DMS153 treated with DMSO at 0.1 percent for 48 hours (cell line): ENCODE results near the gene TWF1.
"Not testable (repeated sequence)": the region's sequence is repeated elsewhere in the genome, so short reads cannot be mapped to it uniquely, and the experiment has no call there.

Experiments
- DNase-seq: peaks from one replicate; lab custom pipeline; 2025; ENCODE audit not compliant: unreplicated experiment; lab: John Stamatoyannopoulos, UW

Gene TWF1

DNA sequence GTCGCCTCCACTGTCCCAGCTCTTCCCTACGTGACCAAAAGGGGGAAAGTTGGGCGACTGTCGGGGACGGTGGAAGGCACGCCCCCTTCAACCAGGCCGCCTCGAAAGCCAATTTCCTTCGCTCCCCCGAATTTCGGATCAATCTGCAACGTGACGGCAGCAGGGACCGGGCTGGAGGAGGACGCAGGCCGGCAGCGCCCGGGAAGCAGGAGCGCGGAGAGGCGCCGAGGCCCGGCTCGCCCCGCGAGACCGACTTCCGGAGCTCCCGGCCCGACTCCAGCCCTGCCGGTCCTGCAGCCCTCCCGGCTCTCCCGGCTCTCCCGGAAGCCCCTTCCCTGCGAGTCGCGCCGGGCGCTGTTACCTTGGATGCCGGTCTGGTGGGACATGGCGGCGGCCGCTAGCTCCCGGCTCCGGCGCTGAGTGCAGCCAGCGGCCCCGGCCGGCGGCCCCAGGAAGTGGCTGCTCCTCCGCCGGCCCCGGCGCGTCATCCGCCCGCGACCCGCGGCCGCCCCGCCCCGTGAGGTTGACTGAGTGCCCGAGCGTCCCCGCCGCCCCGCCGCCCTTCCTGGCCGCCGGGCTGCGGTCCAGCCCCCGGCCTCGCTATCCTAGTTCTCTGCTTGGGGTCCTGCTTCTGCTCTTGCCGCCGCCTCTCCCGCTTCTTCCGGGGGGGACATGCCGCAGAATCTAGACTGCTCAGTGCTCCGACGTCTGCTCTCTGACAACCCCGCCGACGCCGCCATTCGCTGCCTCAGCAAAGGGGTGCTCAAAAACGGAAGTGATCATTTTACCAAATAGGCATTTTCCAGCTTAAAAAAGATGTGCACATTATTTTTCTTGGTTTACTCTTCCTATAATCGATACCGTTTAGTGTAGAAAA lies at the start of gene TWF1:
Gene TWF1, minus strand, starts transcription at position 458 of the 877 bp plus-strand sequence. Its CDS starts 72 bp downstream, at position 386.
- DNase-seq = peak; percentile 62

DNA sequence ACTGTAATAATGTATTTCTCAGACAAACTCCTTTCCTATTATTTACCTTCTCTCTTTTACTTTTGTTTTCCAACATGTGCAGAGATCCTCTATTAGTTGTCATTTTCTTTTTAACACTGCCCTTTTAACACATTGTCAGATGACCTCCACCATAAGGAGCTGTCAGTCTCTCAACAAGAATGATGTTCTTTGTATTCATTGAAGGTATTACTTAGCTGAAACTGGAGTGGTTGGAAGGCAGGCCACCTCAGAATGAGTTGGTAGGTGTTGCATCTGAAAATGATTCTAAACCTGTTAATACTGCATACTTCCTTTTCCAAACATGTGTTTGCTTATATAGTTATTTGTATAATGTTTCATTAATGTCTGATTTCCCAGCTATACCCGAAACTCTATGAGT lies 46.6 kb upstream of the TWF1 start:
- DNase-seq = no peak

DNA sequence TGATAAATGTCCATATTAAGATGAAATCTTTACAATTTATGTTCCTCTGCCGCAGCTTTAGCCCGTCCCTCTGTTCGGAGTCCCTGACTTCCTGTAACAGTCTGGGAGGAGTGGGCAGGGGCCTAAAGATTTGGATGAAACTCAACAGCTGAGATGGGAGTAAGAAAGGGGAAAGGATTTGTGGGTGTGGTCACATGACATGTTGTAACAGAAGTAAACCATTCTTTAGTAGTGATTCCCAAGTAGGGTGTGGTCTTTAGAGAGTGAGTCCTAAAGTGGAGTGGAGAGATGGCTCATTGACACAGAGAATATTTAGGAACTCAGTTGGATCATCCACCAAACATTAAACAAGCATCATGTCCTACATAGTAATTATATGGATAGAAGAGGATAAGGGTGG lies 42.7 kb upstream of the TWF1 start:
- DNase-seq = no peak

DNA sequence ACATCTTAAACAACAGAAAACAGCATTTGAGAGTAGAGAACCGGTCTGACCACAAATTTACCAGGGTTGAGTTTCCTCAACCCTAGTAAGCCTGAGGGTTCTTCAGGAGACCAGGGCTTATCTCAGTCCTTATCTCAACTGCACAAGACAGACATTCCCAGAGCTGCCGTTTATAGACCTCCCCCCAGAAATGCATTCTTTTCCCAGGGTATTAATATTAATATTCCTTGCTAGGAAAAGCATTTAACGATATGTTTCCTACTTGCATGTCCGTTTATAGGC lies 42.0 kb upstream of the TWF1 start:
- DNase-seq = no peak

DNA sequence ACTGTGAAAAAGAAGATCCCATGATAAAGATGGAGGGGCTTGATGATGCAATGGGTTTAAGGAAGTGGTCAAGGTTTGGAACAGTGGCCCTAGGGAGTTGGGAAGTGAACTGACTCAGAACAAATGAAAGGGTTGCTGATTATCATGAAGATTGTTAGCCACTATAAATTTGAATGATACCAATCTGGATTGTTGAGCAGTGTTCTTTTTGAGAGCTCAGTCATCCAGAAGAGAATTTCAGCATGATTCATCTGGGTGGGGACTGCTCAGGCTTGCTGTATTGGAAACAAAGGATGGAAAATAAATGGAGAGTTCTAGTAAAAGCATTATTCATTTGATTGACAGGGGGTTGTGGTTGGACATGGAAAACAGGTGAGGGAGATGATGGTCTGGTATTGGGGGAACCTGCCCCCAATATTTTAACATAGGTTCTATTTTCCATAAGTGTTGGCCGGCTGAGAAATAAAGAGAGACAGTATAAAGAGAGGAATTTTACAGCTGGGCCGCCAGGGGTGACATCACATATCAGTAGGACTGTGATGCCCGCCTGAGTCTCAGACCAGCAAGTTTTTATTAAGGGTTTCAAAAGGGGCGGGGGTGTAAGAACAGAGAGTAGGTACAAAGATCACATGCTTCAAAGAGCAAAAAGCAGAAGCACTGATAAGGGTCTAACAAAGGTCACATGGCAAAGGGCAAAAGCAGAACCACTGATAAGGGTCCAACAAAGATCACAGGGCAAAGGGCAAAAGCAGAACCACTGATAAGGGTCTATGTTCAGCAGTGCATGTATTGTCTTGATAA lies 41.5 kb upstream of the TWF1 start:
- DNase-seq = not testable (repeated sequence)

DNA sequence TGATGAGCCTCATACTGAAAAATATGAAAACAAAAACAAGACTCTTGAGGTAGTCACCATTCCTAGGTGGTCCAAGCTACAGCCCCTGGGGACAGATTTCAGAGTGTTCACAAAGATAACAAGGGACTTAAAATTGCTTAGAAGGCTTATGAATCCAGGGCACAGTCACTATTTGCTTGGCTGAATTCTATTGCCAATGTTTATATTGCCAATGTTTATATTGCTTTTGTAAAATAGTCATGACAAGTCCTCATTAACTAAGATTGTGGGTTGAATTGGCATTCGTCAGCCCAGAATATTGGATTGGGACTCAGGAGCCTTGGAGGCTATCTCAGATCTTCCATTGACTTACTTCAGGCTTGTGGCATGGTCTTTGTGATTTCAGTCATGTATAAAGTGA lies 36.1 kb upstream of the TWF1 start:
- no peak for DNase-seq

DNA sequence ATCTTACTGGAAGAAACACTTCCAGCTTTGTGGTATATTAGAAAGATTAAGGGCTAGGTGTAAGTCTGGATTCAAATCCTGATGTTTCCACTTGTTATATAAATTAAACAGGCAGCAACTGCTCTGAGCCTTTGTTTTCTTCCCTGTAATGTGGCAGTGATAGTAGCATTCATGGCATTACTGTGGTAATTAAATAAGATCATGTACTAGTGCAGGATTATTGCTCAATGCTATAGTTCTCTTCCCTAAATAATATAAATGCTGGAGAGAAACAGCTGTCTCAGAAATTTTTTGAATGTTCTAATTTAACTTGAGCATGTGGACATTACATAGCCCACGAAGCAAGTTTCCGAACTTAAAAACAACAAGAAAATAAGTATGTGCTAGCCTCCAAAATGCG lies 35.1 kb upstream of the TWF1 start:
- no peak for DNase-seq

DNA sequence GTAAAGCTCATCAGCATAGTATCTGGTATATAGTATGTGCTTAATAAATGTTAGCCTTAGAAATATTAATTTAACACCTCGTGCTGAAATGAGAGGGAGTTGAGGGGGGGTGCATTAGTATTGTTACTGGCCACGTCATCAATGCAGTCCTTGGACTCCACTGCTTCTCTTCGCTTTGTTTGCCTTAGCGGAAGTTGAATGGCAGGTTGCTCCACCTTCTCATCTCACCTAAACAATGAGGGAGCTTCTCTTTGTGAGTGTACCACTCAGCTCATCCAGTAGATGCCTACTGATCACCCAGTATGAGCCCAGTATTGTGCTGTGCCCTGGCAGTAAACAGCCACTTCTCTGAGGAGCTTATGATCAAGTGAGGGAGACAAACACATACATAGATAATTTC lies 34.2 kb upstream of the TWF1 start:
- DNase-seq = no peak

DNA sequence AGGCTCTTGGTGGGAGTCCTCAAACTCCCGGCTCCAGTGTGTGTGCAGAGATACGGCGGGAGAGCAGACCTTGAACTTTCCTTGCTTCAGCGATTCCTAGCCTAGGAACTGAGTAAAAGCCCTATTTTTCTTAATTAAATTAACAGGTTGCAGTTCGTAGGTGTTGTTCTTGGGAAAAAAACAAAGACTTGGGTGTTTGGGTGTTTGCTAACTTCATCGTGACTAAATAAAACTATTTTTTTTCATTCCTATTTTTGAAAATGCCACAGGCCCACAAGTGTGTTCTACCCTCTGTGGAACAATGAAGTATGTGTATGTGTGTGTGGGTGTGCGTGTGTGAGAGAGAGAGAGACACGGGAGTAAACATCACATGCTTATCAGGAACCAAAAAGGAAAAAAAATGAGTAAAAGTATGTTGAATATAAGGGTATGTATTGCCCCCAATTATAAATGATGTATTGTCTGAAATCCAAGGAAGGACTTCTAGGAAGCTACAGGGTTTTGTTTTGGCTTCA lies 30.4 kb upstream of the TWF1 start:
- peak; percentile 35 for DNase-seq

DNA sequence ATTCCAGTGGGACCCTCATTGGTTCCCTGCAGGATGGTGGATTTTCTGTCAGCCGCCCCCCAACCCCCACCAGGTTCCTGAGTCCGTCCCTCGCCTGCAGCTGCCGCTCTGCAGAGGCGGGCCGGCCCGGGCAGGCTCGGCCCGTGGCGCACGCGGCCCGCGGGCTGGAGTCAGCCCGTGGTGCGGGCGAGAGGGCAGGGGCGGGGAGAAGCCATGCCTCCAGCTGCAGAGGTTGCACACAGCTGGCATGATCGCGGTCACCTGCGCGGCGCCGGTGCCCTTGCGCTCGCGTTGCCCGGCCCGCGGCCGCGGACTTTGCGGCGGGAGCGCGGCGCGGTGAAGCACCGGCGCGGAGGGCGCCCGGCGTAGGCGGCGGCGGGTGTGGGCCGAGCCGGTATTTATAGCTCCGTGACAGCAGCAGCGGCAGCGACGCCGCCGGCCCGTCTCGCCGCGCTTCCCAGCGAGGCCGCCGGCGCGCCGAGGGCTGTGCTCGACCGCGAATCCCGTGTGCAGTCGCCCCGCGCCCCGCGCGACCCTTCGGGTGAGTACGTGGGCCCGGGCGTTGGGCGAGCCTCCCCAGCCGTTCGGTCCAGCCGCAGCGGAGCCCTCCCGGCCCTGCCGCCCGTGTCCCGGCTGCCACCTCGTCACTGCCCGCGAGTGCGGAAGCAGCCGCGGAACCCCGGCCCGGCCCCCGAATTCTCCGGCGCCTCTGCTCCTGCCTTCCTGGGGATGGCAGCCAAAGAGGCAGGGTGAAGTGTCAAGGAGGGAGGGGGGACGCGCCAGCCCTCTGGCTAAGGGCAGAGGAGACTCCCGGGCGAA lies 29.7 kb upstream of the TWF1 start, which contains the start of gene TMEM117:
Gene TMEM117, plus strand, starts transcription at position 426 of the 819 bp plus-strand sequence.
- DNase-seq = peak; percentile 6

DNA sequence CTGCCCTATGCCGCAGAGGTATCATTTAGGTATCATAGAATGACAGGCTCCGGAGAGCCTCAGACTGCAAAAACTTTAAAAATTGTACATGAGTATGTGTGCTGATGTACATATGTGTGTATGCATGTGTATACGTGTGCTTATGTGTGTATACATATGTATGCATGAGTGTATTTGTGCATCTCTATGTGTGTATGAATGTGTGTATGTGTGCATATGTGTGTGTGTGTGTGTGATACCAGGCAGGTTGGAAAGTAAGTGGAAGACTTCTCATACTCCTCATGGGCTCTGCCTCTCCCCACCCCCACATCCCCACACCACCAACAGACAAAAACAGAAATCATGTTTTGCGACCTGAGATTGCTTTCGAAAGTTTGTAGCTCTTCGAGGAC lies 29.1 kb upstream of the TWF1 start:
- no peak for DNase-seq

DNA sequence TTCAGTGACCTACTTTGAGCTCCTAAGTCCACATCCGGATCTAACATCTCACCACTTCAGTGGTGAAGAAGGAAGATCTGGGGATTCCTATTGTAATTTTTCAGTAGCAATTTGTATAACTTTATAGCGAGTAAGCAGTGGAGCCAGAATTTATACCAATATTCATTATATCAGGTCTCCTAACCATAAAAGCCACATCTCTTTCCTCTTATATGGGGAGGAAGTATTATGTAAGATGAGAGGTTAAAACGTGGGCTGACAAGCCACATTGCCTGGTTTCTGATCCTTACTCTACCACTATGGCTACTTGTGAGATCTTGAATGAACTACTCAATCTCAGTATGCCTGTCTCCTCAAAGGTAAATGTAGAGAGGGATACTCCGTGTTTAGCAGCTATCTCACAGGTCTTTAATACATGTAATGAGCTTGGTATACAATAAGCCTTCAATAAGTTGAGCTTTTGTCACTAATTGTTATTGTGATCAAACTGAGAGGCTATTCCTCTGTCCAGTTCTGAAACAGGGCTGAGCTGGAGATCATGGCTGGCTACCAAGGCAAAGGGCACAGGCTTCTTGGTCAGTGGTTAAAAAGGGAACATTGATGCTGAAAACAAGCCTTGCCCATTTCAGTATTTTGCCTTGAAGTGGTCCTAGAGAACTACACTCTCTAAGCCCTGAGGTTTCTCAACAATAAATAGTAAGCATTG lies 26.5 kb upstream of the TWF1 start:
- DNase-seq = no peak

DNA sequence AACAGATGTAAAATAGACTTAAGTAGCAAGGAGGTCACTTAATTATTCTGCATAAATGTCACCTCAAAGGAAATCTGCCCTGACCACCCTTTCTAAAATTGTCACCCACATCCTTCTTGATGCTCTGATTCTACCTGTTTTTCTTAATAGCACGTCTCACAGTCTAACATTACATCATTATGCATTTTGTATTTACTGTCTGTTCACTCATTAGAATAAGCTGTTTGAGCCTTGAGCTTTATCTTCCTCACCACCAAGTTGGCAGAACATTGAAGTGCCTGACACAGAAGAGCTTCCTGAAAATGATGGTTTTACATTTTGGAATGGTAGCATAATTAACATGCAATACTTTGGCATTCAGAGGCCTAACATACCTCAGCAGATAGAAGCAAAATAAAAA lies 21.0 kb upstream of the TWF1 start:
- no peak for DNase-seq

DNA sequence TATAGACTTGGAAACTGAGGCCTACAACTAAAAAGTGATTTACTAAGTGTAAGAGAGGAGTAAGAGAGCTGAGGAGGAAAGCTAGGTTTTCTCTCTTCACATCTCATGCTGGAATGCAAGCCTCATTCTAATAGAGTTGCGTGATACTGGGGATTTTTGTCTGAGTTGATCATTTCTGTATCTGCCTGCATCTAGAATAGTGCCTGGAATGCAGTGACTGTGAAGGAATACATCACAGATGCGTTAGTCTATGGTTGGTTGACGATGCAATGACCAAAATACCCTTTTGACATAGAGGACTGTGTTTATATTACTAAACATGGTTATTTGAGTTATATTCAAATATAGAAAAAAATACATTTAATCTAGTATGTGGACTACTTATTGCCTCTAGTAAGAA lies 20.6 kb upstream of the TWF1 start:
- DNase-seq = no peak

DNA sequence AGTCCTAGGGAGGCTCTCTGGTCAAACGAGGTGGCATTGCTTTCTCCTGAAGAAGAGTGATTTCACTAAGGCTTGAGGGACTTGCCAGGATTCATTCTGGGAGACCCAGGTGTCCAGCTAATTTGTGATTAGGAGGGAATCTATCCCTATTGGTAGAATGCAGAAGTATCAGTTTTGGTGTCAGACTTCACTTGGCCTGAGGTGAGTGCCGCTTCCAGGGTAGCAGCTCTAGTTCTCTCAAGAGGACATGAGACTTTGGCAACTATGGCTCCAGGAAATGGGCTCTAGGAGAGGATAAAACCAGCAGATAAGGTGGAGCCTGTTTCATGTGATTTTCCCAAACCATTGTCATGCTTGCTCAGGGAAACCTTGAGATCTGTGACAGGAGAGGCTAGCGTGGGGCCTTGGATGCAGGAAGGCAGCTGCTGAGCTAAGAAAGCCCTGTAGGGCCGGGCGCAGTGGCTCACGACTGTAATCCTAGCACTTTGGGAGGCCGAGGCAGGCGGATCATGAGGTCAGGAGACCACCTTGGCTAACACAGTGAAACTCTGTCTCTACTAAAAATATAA lies 18.2 kb upstream of the TWF1 start:
- DNase-seq = no peak

DNA sequence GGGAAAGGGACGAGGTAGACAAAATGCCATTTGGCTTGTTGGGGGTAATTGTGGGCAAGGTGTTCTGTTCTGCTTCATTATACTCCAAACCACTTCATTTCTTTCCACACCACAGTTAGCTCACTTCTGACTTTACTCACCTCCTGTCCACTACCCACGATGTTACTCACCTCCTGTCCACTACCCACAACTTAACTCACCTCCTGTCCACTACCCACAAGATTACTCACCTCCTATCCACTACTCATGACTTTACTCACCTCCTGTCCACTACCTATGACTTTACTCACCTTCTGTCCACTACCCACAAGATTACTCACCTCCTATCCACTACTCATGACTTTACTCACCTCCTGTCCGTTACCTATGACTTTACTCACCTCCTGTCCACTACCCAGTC lies 10.1 kb upstream of the TWF1 start:
- DNase-seq = no peak

DNA sequence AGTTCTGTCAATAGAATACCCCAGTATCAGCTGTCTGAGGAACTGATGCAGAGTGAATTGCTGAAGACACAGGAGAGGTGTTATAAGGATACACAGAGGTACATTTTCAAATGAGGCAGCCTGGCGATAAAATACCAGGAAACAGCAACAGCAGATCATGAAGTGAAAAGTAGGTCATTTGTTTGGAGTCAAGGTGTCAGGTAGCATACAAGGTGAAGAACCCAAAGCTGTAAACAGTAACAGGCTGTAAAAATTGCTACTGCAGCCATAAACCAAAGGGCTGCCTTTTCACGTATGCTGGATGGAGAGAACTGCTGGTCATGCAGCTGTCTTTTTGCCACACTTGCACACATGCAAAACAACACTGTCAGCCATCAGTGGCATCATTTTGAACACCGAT lies 9.3 kb upstream of the TWF1 start:
- DNase-seq = no peak

DNA sequence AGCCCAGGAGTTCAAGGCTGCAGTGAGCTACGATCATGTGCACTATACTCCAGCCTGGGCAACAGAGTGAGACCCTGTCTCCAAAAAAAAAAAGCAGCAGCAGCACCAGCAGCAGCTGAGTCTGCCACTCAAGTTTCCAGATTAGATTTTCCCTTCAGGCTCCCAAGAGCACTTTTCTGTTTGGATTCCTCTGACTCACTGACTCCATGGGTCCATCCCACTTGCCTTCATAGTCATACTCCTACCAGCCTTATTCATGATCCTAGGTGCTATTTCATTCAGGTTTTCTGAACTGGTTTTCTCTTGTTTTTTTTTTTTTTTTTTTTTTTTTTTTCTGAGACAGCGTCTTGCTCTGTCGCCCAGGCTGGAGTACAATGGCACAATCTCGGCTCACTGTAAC lies 6.8 kb upstream of the TWF1 start:
- DNase-seq = no peak

DNA sequence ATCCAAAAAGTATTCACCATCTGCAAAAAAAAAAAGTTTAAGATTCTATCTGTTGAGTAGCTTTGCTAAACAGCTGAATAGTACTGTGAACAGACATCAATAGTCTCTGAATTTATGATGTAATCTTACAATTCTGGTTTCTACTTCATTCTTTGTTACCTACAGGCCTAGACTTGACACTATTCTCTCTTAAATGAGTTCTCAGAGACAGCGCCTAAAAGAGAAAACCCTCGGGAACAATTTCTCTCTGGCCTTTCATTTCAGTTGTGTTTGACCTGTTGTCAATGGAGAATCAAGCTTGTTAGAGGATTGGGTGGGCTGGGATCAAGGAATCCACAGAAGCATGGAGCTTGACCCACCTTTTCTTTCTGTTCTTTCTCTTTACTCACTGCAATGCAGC lies 5.9 kb upstream of the TWF1 start:
- no peak for DNase-seq

DNA sequence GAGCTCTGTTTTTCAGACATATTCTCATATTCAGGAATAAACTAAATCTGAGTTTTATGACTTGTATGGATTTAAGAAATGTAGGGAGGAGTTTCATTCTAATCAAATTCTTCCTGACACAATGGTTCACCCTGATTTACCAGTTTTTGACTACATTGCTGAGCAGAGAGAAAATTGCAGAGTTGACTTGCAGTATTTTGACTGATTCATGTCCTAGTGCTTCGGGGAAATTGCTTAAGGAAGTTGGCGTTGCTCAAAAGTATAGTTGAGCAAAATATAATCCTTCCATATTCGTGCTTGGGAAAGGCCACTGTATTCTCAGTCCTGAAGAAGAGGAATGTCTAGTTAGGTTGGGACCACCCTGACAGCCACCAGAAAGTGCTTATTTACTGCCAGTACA lies 1.3 kb upstream of the TWF1 start:
- no peak for DNase-seq

DNA sequence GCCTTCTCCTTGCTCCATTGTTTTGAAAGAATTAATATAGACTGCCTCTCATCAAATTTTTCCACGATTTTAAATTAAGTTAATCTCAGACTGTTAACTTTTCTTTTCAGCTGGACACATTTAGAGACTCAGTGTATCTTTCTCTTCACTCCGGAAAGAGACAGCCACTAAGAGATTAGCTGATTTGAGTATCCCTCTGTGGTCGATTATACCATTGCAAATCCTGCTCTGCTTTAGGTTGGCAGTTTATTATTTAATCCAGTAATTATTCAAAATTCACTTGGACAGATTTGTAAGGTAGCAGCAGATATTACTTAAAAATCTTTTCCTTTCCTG lies 588 bp upstream of the TWF1 start:
- no peak for DNase-seq
